Measurements from ENCODE around the gene RPTOR.

Gene RPTOR

GRCh38 chr17:80640366-80641084 lies 95.9 kb downstream of the RPTOR start:
- no peak for DNase-seq (ENCODE audit: low read depth, low spot score)

GRCh38 chr17:80643326-80644099 lies 98.9 kb downstream of the RPTOR start:
- no peak for DNase-seq (ENCODE audit: low read depth, low spot score)

GRCh38 chr17:80644536-80644935 lies 99.9 kb downstream of the RPTOR start:
- no peak for DNase-seq (ENCODE audit: low read depth, low spot score)

- no peak for DNase-seq (ENCODE audit: low read depth, low spot score)
Measured at GRCh38 chr17:80645706-80646325, 101.2 kb downstream of the RPTOR start.

- DNase-seq (ENCODE audit: low read depth, low spot score) = no peak
Measured at GRCh38 chr17:80646328-80646727, 101.7 kb downstream of the RPTOR start.

GRCh38 chr17:80647746-80648145 lies 103.1 kb downstream of the RPTOR start:
- DNase-seq (ENCODE audit: low read depth, low spot score) = no peak

GRCh38 chr17:80649200-80649644 lies 104.6 kb downstream of the RPTOR start:
- DNase-seq (ENCODE audit: low read depth, low spot score) = no peak

- DNase-seq (ENCODE audit: low read depth, low spot score) = peak; percentile 65
Measured at GRCh38 chr17:80649672-80650330, 105.2 kb downstream of the RPTOR start.

- no peak for DNase-seq (ENCODE audit: low read depth, low spot score)
Measured at GRCh38 chr17:80650331-80650672, 105.7 kb downstream of the RPTOR start.

- DNase-seq (ENCODE audit: low read depth, low spot score) = no peak
Measured at GRCh38 chr17:80650751-80651518, 106.3 kb downstream of the RPTOR start.

- DNase-seq (ENCODE audit: low read depth, low spot score) = no peak
Measured at GRCh38 chr17:80652756-80653330, 108.2 kb downstream of the RPTOR start.

- DNase-seq (ENCODE audit: low read depth, low spot score) = no peak
Measured at GRCh38 chr17:80653856-80654255, 109.2 kb downstream of the RPTOR start.

- no peak for DNase-seq (ENCODE audit: low read depth, low spot score)
Measured at GRCh38 chr17:80655608-80656007, 111.0 kb downstream of the RPTOR start.

GRCh38 chr17:80656590-80656989 lies 112.0 kb downstream of the RPTOR start:
- no peak for DNase-seq (ENCODE audit: low read depth, low spot score)

- no peak for DNase-seq (ENCODE audit: low read depth, low spot score)
Measured at GRCh38 chr17:80657561-80657960, 112.9 kb downstream of the RPTOR start.

GRCh38 chr17:80658821-80659220 lies 114.2 kb downstream of the RPTOR start:
- no peak for DNase-seq (ENCODE audit: low read depth, low spot score)

GRCh38 chr17:80659651-80660050 lies 115.0 kb downstream of the RPTOR start:
- DNase-seq (ENCODE audit: low read depth, low spot score) = no peak

GRCh38 chr17:80660527-80661198 lies 116.0 kb downstream of the RPTOR start:
- DNase-seq (ENCODE audit: low read depth, low spot score) = no peak

GRCh38 chr17:80662557-80662956 lies 117.9 kb downstream of the RPTOR start:
- DNase-seq (ENCODE audit: low read depth, low spot score) = no peak

- peak; percentile 16 for DNase-seq (ENCODE audit: low read depth, low spot score)
Measured at GRCh38 chr17:80663781-80664206, 119.2 kb downstream of the RPTOR start.
